ENCODE data around the gene BCL11A. TPM values are rescaled to one million over a fixed set of nuclear protein-coding genes. Genes with fewer than 3 reads are reported as not detected.

BCL11A gene
- total RNA-seq, 1 experiment from 2014 or later = 91.4 TPM

DNA sequence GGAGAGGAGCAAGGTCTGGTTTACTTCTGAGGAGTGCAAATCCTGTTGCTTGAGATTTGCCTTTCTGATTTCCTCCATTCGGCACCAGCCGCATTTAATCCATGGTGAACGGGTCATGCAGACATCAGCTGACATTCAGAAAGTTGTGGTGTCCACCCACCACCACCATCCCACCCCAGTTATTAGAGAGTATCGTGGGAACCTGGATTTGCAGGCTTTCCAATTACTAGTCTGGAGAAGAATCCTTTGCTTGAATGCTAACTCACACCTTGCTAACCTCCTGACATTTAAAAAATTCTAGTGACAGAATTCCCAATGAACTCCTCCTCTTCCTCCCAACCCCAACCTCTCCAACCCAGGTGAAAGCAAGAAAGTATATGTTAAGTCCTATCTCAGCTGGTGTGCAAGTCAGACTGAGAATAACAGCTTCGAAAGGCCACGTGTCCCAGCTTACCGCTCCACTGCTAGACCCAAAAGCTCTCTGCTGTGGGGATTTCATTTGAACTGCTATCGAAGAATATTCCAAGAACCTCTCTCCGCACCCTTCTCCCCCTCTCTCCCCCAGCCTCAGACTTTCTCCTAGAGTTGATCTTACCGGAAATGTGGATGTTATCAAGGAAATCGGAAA lies 17.7 kb downstream of the BCL11A start:
- Histone ChIP-seq H3K27me3 (ENCODE audit: insufficient read depth, low read length) (no peaks in the 10 kb centered on the region), H3K23ac (ENCODE audit: insufficient read length, low read depth, low read length) (no peak overlapping the region), H4K8ac (replicated peaks; ENCODE audit: insufficient read length, low read depth, low read length) (no peak overlapping the region), H2AFZ (ENCODE audit: low read length) (no peak overlapping the region), H3K4me1 (ENCODE audit: insufficient read depth, low read length) (peaks cover 31% of the 10 kb centered on the region; the same call in 1 of the 2 replicates), H3K14ac (ENCODE audit: insufficient read depth, low read length) (peak overlapping the region; percentile 25; the same call in 1 of the 2 replicates), H2BK5ac (ENCODE audit: insufficient read length, low read length) (no peak overlapping the region), H3T11ph (ENCODE audit: low read length) (no peak overlapping the region), H3K9ac (ENCODE audit: extremely low read depth, insufficient read length, low read length) (no peak overlapping the region), H4K91ac (ENCODE audit: insufficient read length, low read depth, low read length) (no peak overlapping the region), H2BK12ac (ENCODE audit: insufficient read length, low read depth, low read length) (no peak overlapping the region), H2BK20ac (ENCODE audit: low read depth, low read length, poor library complexity, severe bottlenecking) (no peak overlapping the region), H2BK120ac (ENCODE audit: low read depth, low read length, poor library complexity, severe bottlenecking) (peak overlapping the region; percentile 2), H3K18ac (ENCODE audit: insufficient read length, low read depth, low read length) (no peak overlapping the region), H4K5ac (ENCODE audit: insufficient read length, low read depth, low read length) (no peak overlapping the region), H3K4ac (ENCODE audit: low read depth, low read length) (no peak overlapping the region), H2BK15ac (ENCODE audit: low read depth, low read length) (no peak overlapping the region), H3K4me2 (ENCODE audit: insufficient read depth, insufficient read length, low read length) (peak overlapping the region; percentile 6), H2AK5ac (ENCODE audit: insufficient read length, low read length) (no peak overlapping the region), H3K27ac (ENCODE audit: insufficient read length, low read depth, low read length) (no peak overlapping the region), H3K23me2 (ENCODE audit: insufficient read length, low read depth, low read length, poor library complexity, severe bottlenecking) (no peaks in the 10 kb centered on the region), H3K56ac (ENCODE audit: insufficient read length, low read depth, low read length) (no peak overlapping the region), H3K9me3 (ENCODE audit: control insufficient read depth, low read depth, low read length) (no peaks in the 10 kb centered on the region), H3K79me2 (ENCODE audit: insufficient read depth, low read length) (peaks cover 5% of the 10 kb centered on the region; the same call in 1 of the 2 replicates), H4K20me1 (ENCODE audit: control insufficient read depth, insufficient read depth, insufficient read length) (no peaks in the 10 kb centered on the region), H3K79me1 (ENCODE audit: insufficient read depth, low read depth, low read length, poor library complexity, severe bottlenecking) (peaks cover 15% of the 10 kb centered on the region)
- Mint-ChIP-seq H3K27me3 (ENCODE audit: low read depth) (no peaks in the 10 kb centered on the region), H3K36me3 (ENCODE audit: insufficient read depth in 1 of 3, low read depth in 3 of 3) (peaks cover 0 to 22% (median 13%) of the 10 kb centered on the region in 3 experiments; a peak in 4 of 7 replicates), H3K9me3 (no peaks in the 10 kb centered on the region), H3K27ac (peak overlapping the region; percentile 36 to 86 (median 37); a peak in 5 of 7 replicates), H3K4me3 (no peak overlapping the region; a peak in 1 of 5 replicates), H3K4me1 (peaks cover 91 to 97% of the 10 kb centered on the region in 2 experiments)
- no CpG with 5 or more reads among the region's 11 CpGs for WGBS (ENCODE audit: extremely low coverage, insufficient read length, low lambda C conversion rate)
- TF ChIP-seq, protein P1, sequence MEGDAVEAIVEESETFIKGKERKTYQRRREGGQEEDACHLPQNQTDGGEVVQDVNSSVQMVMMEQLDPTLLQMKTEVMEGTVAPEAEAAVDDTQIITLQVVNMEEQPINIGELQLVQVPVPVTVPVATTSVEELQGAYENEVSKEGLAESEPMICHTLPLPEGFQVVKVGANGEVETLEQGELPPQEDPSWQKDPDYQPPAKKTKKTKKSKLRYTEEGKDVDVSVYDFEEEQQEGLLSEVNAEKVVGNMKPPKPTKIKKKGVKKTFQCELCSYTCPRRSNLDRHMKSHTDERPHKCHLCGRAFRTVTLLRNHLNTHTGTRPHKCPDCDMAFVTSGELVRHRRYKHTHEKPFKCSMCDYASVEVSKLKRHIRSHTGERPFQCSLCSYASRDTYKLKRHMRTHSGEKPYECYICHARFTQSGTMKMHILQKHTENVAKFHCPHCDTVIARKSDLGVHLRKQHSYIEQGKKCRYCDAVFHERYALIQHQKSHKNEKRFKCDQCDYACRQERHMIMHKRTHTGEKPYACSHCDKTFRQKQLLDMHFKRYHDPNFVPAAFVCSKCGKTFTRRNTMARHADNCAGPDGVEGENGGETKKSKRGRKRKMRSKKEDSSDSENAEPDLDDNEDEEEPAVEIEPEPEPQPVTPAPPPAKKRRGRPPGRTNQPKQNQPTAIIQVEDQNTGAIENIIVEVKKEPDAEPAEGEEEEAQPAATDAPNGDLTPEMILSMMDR (conservative IDR thresholded peaks at IDR 0.05) = no peak
- no peak for DNase-seq
